Adrenal gland (tissue), 5 donors: Measurements from ENCODE around the gene PRKN.

ENCODE experiments used
- POLR2A ChIP-seq, 2 donors: fragments of 450-650 bp; IDR thresholded peaks; one replicate each; pipeline ENCODE4 v1.6.1; 2017; ENCODE audit warnings: antibody characterized with exemption in 2 of 2, mild to moderate bottlenecking in 2 of 2, moderate library complexity in 1 of 2
- TF ChIP-seq, protein P1 (sequence below), 6 experiments: fragments of 450-650 bp in 4 of 6; fragments of 200-600 bp in 2 of 6; sonication (generic) in 1 of 6; IDR thresholded peaks; 1 replicate in 5 of 6; 2 replicates in 1 of 6; pipeline versions ENCODE4 v1.5.1 to v1.8.0; 2016 to 2021; ENCODE audit warnings: antibody characterized with exemption in 6 of 6, mild to moderate bottlenecking in 2 of 6, moderate library complexity in 1 of 6
- donor health status: DM: no; HTN: no; CAD: no.

DNA sequence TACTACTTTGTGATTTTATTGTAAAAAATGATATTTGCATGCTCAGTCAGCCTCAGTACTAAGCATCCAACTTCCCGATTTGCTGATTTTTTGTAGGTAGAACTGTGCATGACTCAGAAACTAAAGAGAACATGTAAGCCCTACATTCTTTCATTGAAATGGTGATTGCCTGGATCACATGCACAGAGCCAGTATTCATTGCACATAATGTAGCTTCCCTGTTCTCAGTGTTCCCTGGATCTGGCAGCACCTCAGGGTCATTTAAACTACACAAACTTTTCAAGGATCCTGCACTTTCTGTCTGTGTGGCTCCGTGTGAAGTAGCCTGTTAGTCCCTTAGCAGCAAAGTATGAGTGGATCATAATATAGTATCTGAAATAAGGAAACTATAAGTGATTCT is 1030.8 kb downstream of the PRKN start:
- TF ChIP-seq, protein P1, sequence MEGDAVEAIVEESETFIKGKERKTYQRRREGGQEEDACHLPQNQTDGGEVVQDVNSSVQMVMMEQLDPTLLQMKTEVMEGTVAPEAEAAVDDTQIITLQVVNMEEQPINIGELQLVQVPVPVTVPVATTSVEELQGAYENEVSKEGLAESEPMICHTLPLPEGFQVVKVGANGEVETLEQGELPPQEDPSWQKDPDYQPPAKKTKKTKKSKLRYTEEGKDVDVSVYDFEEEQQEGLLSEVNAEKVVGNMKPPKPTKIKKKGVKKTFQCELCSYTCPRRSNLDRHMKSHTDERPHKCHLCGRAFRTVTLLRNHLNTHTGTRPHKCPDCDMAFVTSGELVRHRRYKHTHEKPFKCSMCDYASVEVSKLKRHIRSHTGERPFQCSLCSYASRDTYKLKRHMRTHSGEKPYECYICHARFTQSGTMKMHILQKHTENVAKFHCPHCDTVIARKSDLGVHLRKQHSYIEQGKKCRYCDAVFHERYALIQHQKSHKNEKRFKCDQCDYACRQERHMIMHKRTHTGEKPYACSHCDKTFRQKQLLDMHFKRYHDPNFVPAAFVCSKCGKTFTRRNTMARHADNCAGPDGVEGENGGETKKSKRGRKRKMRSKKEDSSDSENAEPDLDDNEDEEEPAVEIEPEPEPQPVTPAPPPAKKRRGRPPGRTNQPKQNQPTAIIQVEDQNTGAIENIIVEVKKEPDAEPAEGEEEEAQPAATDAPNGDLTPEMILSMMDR (IDR thresholded peaks at IDR 0.05), result no peak
- TF ChIP-seq POLR2A (IDR thresholded peaks at IDR 0.05), result no peak
